MM.1S (cell line): ENCODE measurements around the gene CALML5.

Source experiments
- CTCF ChIP-seq: fragments of 300-600 bp; sonication (generic); IDR thresholded peaks from 2 replicates; pipeline ENCODE4 v1.5.1; 2016; ENCODE audit warnings: antibody characterized with exemption, low read length, mixed read lengths
- EZH2 ChIP-seq: fragments of 300-600 bp; sonication (generic); optimal IDR thresholded peaks from 2 replicates; pipeline ENCODE3; 2017; ENCODE audit warnings: low read depth, mild to moderate bottlenecking, antibody characterized with exemption, low read length, mixed read lengths
- EZH2phosphoT487 ChIP-seq: fragments of 300-600 bp; sonication (generic); IDR thresholded peaks from 2 replicates; pipeline ENCODE4 v1.6.1; 2018; ENCODE audit warnings: antibody characterized with exemption, low read length

GRCh38 chr10:5458949-5459747, 40.2 kb downstream of the CALML5 start:
- no peak for TF ChIP-seq CTCF
- no peak for TF ChIP-seq EZH2
- TF ChIP-seq EZH2phosphoT487 = no peak
